ENCODE data around the gene PCED1A.
"Not testable (repeated sequence)": the region's sequence is repeated elsewhere in the genome, so short reads cannot be mapped to it uniquely, and the experiment has no call there.

The PCED1A gene

DNA sequence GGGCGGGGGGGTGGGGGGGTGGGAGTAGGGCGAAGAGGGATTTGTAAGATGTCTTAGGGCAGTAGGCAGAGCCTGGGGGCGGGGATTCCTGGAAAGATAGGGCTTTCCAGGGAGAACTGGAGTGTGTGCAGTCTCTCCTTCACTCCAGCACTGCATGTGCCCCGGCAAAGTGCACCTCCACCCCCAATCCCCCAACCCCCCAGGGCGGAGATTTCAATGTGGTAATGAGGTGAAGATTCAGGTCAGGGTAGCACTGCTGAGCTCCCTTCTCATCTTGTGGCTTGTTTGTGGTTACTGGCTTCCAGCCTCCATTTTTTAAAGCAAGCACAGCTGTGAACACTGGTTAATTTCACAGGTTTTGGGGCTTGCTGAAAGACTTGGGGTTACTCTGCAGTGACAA lies 18.4 kb downstream of the PCED1A start:
- DNase-seq: no peak

DNA sequence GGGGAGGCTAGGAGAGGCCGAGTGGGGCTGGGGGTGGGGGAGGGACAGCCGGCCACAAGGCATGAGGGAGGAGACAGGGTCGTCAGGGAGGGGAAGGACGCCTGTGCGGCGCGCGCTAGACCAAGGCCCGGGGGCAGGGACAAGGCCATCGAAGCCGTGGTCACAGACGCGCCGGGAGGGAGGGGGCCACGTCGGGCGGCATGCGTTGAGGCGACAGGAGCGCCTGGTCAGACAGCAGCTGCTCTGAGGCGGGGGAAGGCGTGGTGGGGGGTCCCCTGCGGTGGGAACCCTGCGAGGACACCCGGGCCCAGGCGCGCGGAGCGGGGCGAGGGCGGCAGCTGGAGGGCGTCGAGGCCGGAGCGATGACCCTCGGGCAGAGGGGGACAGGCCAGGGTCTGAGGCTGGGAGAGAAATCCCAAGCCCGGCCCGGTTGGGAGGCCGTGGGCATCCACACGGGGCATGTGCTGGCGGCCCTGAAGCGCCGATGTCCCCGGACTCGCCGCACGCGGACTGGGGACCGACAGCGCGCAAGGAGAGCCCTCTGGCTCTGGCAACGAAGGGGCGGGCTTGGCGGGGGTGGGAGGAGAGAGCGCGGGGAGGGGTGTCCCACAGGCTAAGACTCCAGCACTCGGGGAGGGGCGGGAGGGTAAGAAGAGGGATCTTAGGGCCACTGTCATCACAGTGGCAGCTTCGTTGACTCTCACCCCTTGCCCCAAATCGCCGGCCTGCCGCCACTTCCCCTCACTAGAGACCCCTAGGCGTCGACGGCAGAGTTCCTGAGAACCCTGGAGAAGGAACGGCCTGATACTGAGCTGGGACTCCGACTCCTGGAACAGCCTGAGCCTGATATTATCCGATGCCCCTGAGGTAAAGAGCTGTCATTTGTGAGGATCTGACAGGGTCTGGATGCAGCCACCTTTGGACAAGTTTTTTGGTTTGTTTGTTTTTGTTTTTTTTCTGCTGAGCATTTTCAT lies 19.3 kb downstream of the PCED1A start:
- no peak for DNase-seq

DNA sequence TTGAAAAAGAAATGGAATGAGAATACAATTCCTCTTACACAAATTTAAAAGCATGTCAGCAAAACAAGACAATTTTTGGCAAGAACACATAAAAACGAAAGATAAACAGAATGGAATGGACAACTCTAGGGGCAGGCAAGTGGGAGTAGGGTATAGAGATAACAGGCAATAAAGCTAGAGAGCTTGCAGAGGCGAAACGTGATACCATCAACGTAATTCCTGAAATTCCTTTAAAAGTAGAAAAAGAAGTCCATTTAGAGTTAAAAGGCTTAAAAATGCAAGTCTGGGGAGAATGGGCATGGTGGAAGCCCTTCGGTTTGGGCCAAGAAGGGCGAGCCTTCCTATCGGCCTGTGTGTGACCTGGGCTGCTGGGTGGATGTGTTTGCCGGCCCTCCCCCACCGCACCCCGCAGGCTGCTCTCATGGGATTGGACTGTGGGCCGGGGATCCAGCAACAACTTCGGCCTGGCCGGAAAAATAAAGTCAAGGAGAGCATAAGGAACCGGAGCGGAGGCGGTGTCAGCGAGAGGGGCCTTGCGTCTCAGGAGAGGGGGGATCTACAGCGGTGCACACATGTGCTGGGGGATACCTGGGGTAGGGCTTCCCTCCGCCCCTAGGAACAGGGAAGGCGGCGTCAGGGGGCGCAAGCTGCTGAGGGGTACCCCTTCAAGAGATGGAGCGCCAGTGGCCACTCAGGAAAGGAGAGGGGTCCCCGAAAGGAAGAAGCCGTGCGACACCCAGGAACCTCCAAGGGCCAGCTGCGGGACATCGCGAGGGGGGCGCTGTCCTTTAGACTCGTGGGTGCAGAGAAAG lies 20.2 kb downstream of the PCED1A start:
- DNase-seq: no peak

DNA sequence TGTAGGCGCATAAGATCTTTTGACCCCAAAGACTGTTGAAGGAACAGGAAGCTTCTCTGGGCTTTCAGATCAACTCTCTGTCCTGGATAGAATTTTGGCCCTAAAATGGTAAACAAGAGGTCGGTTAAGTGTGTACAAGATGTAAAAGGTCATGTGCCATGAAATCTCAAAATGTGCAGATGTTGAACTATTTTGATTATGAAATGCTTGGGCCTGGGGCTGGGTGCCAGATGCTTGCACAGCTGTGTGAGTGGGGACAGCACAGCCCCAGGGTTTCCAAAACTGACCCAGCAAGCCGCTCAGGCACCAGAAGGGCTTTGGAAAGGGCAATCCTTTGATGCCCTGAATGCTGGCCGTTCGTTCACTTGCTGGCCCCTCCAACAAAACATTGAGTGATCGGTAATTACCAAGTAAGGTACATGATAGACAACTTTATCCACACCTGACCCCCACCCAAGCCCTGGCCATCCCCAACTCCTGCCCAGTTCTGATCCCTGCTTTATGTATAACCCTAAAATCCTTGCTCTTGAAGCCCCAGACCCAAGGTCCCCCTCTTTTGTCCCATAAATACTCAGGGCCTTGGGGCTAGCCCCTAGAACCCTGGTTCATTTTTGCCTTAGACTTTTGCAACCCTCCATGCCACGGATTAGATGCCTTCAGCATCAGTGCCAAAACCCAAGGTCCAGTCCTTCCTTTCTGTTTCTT lies 22.4 kb downstream of the PCED1A start:
- no peak for DNase-seq

DNA sequence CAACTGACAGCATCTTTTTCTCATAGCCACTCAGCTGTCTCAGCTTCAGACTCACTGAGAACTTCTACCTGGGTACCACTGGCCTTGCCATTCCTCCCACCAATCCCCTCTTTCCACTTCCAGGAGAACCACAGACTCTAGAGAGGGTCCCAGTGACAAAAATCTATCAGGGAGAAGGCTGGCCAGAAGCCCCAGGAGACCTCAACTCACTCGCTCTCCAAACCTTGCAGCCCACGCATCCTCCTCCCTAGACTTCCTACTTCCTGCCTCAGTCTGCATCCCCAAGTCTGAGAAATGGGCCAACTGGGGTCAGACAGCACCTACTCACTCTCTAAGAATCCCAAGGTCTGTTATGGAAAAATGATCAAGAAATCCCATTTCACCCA lies 23.1 kb downstream of the PCED1A start:
- no peak for DNase-seq

DNA sequence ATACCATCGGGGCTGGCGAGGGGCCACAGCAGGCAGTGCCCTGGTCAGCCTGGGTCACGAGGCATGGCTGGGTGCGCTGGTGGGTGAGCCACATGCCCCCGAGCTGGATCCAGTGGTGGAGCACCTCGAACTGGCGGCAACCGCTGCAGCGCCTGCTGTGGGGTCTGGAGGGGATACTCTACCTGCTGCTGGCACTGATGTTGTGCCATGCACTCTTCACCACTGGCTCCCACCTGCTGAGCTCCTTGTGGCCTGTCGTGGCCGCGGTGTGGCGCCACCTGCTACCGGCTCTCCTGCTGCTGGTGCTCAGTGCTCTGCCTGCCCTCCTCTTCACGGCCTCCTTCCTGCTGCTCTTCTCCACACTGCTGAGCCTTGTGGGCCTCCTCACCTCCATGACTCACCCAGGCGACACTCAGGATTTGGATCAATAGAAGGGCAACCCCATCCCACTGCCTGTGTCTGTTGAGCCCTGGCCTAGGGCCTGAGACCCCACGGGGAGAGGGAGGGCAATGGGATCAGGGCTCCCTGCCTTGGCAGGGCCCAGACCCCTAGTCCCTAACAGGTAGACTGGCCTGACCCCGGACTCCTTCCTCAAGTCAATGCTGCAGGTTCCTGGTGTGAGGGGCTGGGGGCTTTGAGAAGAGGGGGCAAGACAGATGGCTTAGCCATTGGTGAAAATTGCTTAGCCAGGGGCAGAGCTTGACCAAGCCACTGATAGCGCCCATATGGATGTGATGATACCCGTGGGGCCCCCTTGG lies 23.7 kb downstream of the PCED1A start:
- no peak for DNase-seq

DNA sequence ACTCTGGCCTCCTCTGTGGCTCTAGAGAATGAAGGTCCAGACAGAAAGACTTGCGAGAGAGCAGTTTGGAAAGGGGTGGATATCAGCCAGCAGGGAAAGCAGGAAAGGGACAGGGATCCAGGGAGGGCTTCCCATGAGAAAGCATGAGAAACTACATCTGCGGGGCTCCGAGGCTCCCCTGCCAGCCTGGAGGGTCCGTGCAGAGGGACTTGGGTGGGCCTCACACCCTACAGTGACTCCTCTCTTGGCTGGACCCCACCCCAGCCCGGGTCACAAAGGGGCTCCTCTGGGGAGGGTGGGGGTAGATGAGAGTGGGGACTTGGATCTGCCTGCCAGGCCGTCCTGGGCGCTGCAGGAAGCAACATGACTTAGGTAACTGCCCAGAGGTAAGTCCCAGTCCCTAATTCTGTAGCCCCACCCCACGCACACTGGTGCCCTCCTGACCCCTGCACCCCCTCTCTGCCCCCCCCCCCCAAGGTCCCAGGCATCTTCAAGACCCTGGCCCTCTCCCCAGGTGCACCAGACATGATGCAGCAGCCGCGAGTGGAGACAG lies 24.3 kb downstream of the PCED1A start, which contains the start of gene TMEM239:
TSS of gene TMEM239 (plus strand) at position 335 of the 553 bp plus-strand sequence. CDS start at position 526, 191 bp downstream.
- DNase-seq: no peak

DNA sequence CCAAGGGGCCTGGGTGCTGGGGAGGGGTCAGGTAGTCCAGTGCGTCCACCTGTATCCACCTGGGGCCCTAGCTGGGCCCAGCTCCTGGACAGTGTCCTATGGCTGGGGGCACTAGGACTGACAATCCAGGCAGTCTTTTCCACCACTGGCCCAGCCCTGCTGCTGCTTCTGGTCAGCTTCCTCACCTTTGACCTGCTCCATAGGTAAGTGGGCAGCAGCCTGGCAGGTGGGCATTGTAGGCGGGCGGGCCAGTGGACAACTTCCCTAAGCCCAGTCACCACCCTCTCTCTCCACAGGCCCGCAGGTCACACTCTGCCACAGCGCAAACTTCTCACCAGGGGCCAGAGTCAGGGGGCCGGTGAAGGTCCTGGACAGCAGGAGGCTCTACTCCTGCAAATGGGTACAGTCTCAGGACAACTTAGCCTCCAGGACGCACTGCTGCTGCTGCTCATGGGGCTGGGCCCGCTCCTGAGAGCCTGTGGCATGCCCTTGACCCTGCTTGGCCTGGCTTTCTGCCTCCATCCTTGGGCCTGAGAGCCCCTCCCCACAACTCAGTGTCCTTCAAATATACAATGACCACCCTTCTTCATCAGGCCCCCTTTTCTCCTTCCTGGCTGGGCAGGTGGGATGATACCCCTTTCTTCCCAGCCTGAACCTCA lies 25.1 kb downstream of the PCED1A start:
- no peak for DNase-seq

DNA sequence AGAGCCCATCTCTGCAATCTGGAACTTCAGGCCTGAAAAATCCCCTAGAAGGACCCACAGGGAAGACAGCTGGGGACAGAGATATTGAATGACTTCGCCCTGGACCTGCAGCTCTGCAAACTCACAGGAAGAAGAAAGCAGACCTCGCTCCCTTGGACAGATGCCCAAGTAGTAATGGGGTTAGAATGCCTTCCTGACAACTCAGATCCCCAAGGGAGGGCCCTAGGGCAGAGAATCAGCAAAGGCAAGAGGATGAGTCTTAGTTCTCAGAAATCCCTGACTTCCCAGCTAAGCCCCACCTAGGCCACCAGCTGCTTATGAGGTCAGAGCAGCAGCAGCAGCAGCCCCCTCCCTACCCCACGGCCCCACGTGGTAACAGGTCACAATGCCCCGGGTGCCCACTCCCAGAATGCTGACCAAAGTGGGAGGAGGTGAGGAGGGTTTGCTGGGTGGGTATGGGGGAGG lies 25.8 kb downstream of the PCED1A start, which contains the start of gene C20orf141:
TSS of gene C20orf141 (plus strand) at position 401 of the 465 bp plus-strand sequence. CDS start 198 bp downstream, outside the sequence.
- DNase-seq: no peak

DNA sequence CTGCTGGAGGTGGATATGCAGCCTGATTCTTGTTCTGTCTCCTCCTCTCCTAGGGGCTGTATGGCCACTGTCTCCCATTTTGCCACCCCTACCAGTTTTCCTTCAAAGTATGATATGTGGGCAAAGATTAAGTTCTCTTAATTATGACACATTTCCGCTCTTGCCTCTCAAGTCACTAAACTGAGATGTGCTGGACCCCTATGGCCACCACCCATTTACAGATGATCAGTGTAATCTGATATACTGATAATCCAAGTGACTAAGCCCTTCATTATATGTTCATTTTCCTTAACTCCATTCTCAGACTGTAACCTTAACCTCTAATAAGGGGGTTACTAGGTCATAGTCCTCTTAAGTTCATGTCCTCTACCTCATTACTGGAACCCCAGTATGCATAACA lies 26.4 kb downstream of the PCED1A start:
- DNase-seq: no peak

DNA sequence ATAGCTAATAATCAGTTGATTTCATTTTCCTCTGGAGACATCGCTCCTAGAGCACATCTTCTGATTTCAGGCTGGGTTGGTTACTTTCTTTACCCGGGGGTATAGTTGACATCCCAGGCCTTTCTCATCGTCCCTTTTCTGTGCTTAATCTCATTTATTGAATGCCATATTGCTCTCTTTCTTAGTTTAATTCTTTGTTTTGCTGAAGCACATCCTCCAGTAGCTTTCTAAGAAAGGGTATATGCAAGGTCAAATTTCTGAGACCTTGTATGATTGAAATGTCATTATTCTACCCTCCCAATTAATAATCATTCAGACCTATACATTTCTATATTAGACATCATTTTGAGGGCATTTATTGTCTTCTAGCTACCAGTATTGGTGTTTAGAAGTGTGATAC lies 28.3 kb downstream of the PCED1A start:
- no peak for DNase-seq

DNA sequence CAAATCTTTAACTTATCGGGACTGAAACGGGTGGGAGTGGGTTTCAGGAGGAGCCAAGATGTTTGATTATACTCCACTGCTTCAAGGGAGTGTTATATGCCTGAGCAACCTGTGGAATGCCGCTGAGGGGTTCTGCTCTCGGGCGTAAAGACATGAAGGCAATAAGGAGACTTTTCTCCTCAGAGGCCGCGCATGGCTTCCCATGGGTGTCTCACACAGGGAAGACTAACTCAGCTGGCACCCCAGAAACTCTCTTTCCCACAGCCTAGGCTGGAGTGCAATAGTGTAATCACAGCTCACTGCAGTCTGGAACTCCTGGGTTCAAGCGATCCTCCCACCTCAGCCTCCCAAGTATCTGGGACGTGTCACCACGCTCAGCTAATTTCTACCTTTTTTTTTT lies 30.8 kb downstream of the PCED1A start:
- DNase-seq: no peak

DNA sequence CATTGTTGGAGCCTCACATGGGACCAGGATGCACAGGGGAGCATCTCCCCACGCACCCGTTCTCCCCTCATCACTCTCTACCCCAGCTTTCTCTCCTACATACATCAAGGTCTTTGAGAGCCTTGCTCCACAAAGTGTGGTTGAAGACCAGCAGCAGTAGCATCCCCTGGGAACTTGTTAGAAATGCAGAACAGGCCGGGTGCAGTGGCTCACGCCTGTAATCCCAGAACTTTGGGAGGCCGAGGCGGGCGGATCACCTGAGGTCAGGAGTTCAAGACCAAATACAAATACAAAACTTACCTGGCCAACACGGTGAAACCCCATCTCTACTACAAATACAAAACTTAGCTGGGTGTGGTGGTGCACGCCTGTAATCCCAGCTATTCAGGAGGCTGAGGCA lies 32.5 kb downstream of the PCED1A start:
- not testable (repeated sequence) for DNase-seq

DNA sequence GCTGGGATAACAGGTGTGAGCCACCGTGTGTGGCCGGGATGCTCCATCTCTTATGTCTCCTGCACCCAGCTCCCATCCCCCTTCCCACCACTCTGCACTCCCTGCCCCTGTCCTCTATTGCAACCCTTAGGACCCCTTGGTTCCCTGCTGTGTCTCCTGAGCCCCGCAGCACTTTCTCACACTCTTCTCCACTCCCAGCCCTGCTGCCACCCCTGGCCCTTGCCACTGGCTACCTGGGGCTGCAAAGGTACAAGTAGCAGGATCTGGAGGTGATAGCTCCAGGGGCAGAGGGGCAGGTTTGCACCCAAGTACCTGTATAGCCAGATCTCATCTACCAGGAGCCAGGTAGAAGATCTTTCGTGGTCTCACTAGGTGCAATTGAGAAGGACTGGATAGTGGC lies 33.4 kb downstream of the PCED1A start:
- no peak for DNase-seq

DNA sequence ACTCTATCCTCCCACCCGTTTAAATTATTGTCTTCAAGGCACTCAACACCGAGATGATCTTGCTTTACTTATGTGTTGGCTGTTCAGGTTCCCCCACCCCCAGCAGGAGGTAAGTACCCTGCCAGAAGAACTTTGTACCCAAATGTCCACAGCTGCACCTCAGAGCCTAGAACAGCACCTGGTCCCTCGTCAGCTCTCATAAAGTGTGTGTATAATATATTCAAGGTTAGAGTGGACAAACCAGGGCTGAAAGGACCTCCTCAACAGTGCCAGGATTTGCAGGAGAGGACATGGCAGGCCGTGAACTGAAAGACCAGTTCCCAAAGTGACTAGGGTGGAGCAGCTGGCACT lies 34.1 kb downstream of the PCED1A start:
- no peak for DNase-seq

DNA sequence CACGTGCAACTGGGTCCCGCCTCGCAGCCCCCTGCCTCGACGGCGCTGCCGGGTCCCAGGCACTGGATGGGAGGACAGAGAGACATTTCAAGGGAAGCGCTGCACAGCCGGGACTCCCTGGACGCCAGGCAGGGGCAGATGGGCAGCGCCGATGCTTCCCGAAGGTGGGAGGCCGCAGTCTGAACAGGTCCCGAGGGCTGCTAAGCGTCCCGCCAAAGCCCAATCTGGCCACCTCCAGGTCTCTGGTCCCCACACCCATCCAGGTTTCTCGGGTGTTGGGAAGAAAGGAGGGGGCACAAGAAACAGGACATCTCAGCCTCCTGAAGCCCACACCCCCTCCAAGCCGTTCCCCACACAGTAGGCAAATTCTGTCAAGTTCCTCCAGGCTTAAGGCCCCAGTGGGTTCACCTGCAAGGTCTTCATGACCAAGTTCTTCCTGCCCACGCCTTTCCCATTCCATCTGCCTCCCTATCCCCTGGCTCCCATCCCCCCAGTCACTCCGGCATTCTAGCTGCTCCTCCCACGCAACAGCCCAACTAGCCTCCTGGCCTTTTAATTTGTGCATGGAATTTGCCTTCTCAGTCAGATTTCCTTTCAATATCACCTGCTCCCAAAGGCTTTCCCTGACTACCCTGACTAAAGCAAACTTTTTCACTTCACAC lies 34.6 kb downstream of the PCED1A start:
- DNase-seq: no peak

DNA sequence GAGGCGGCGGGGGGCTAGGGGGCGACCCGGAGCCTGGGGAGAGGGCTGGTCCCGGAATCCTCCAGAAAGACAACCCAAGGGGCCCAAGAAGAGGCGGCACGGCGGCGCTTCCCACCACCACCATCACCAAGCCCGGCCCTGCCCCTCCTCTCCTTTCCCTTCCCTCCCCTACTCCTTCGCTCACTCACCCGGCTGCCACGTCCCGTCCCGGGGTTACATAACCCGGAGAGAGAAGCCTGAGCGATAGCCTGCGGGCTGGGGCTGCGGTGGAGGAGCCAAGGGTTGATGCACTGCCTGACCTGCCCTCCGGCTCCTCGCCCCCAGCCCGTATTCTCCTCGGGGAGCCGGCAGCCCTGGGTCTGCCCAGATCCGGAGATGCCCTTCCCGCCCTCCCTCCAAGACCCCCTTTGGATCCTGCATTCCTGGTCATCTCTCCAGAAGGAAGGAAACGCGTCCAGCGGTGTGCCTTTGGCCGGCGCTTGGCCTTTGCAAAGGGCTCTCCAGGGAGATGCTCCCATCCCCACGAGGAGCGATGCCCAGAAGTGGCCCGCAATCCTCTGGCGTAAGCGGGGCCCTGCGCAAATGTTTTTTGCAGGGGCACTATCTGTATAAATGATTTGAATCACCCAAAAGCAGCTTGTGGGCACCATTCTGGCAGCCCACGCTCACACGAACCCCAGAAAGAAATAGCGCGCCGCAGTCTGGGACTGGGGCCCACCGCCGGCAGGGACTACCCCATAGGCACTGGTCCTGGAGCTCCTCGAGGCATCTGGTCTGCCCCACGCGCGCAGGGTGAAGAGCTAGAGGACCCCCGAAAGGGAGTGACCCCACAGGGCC lies 35.4 kb downstream of the PCED1A start:
- DNase-seq: no peak

DNA sequence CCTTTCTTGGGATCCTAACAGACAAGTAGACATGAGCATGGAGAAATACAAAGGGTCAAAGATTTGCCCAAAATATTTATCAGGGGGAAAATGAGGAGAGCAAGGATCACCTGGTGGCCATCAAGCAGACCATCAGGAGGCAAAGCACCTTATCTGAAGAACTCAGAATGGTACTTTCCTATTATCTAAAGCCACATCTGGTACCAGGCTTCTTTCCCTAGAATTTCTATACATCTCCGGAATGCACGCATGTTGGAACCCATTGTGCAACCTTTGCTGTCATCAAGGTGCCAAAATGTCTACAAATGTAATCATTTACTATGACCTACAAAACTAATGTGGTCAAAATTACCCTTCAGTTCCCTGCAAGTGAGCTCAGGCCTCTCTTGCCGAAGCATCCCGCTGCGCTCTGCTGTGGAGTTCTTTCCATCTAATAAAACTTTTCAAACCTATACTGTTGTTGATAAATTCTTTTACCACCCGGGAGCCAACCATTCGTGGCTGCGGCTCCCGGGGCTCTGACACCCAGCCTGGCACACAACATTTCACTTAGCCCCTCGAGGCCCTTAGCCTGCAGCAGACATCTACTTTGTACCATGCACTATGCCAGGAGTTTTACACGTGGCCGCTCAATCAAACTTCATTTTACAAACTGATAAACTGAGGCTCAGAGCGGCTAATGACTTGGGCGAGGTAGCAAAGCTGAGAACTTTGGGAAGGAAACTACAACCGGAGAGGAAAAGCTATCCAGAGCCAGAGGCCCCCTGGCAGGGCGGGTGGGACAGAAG lies 36.2 kb downstream of the PCED1A start:
- DNase-seq: no peak

DNA sequence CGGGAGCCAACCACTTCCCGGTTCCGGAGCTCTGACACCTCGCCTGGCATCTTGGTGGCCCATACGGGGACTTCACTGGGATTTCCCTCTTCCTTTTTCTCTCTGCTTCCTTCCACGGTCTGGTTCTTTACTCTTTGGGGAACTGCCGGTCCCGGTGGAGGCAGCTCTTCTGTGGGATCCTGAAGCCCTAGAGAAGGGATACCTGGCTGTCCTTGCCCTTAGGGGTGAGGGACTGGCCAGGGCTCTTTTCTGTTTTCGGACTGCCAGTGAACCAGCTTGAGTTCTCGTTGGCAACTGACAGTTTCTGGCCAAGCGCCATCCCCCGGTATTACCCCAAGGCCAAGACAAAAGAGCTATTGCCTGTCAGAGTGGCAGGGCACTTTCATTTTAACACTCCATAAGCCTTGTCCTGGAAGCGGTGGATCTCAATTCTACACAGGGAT lies 39.1 kb downstream of the PCED1A start:
- DNase-seq: no peak

Data from NCI-H187 treated with DMSO at 0.1 percent for 48 hours (cell line).